Transverse colon (tissue), 4 donors: Measurements from ENCODE around the gene GLDC.

ENCODE experiments used
- POLR2A ChIP-seq: fragments of 450-650 bp; IDR thresholded peaks from one replicate; pipeline ENCODE4 v1.6.1; 2016; ENCODE audit warnings: antibody characterized with exemption, mild to moderate bottlenecking, moderate library complexity
- POLR2AphosphoS5 ChIP-seq, 3 donors: sonication (generic); formaldehyde crosslinking; IDR thresholded peaks; one replicate each; pipeline ENCODE4 v1.6.1; 2016; ENCODE audit warnings: antibody characterized with exemption in 3 of 3
- TF ChIP-seq, protein P1 (sequence below), 5 experiments: fragments of 200-600 bp in 3 of 5; fragments of 450-650 bp in 2 of 5; sonication (generic) in 3 of 5; IDR thresholded peaks; 1 replicate in 2 of 5; 2 replicates in 3 of 5; pipeline ENCODE4 v1.5.1; 2016 to 2017; ENCODE audit warnings: antibody characterized with exemption in 5 of 5, inconsistent platforms in 3 of 5, mild to moderate bottlenecking in 2 of 5, moderate library complexity in 1 of 5

DNA sequence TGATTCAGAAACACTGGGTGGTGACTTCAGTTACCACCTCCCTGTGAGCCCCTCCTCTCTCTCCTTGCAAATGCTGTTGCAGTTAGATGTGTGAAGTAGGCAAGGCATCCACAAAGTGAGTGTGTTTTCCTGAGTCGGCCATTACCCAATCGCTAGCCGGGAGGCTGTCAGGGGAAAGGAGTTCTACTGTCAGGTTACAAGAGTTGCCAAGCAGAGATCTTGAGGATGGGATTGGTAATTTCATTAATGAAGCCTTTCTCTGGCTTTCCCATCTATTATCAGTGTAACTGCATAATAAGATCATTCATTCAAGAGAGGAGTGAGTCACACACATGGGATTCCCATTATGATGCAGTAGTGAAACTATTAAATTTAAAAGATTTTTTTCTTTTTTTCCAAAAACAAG, 106.9 kb downstream of the GLDC start:
- TF ChIP-seq, protein P1, sequence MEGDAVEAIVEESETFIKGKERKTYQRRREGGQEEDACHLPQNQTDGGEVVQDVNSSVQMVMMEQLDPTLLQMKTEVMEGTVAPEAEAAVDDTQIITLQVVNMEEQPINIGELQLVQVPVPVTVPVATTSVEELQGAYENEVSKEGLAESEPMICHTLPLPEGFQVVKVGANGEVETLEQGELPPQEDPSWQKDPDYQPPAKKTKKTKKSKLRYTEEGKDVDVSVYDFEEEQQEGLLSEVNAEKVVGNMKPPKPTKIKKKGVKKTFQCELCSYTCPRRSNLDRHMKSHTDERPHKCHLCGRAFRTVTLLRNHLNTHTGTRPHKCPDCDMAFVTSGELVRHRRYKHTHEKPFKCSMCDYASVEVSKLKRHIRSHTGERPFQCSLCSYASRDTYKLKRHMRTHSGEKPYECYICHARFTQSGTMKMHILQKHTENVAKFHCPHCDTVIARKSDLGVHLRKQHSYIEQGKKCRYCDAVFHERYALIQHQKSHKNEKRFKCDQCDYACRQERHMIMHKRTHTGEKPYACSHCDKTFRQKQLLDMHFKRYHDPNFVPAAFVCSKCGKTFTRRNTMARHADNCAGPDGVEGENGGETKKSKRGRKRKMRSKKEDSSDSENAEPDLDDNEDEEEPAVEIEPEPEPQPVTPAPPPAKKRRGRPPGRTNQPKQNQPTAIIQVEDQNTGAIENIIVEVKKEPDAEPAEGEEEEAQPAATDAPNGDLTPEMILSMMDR (IDR thresholded peaks at IDR 0.05) = no peak
- TF ChIP-seq POLR2AphosphoS5 (IDR thresholded peaks at IDR 0.05) (no peak), POLR2A (no peak)
